Vagina (tissue), 2 donors: ENCODE data around the gene MGAT5B.

Experiments used
- POLR2A ChIP-seq, 2 donors: fragments of 450-650 bp; IDR thresholded peaks; one replicate each; pipeline ENCODE4 v1.6.1; 2017; ENCODE audit warnings: antibody characterized with exemption in 2 of 2, mild to moderate bottlenecking in 2 of 2, moderate library complexity in 2 of 2
- POLR2AphosphoS5 ChIP-seq, 2 donors: sonication (generic); formaldehyde crosslinking; IDR thresholded peaks; one replicate each; pipeline ENCODE4 v1.9.0; 2017; ENCODE audit warnings: antibody characterized with exemption in 2 of 2, mild to moderate bottlenecking in 2 of 2, low read depth in 1 of 2; ENCODE audit not compliant: insufficient read depth in 1 of 2
- TF ChIP-seq, protein P1 (sequence below), 3 experiments: fragments of 450-650 bp in 2 of 3; fragments of 200-600 bp in 1 of 3; sonication (generic) in 1 of 3; IDR thresholded peaks; one replicate each; pipeline ENCODE4 v1.5.1; 2017 to 2019; ENCODE audit warnings: antibody characterized with exemption in 3 of 3, mild to moderate bottlenecking in 2 of 3, moderate library complexity in 2 of 3

DNA sequence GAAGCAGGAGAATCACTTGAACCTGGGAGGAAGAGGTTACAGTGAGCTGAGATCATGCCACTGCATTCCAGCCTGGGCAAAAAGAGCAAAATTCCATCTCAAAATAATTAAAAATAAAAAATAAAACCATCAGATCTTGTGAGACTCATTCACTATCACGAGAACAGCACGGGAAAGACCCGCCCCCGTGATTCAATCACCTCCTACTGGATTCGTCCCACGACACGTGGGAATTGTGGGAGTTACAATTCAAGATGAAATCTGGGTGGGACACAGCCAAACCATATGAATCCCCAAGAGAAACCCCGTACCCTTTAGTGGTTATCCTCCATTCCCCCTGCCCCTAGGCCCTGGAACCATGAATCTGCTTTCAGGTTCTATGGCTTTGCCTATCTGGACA, 15.4 kb upstream of the MGAT5B start:
- TF ChIP-seq POLR2A (IDR thresholded peaks at IDR 0.05): no peak
- TF ChIP-seq, protein P1, sequence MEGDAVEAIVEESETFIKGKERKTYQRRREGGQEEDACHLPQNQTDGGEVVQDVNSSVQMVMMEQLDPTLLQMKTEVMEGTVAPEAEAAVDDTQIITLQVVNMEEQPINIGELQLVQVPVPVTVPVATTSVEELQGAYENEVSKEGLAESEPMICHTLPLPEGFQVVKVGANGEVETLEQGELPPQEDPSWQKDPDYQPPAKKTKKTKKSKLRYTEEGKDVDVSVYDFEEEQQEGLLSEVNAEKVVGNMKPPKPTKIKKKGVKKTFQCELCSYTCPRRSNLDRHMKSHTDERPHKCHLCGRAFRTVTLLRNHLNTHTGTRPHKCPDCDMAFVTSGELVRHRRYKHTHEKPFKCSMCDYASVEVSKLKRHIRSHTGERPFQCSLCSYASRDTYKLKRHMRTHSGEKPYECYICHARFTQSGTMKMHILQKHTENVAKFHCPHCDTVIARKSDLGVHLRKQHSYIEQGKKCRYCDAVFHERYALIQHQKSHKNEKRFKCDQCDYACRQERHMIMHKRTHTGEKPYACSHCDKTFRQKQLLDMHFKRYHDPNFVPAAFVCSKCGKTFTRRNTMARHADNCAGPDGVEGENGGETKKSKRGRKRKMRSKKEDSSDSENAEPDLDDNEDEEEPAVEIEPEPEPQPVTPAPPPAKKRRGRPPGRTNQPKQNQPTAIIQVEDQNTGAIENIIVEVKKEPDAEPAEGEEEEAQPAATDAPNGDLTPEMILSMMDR (IDR thresholded peaks at IDR 0.05): no peak
- no peak for TF ChIP-seq POLR2AphosphoS5 (IDR thresholded peaks at IDR 0.05; ENCODE audit: insufficient read depth in 1 of 2, low read depth in 1 of 2)
